ENCODE results near the gene FRMD4A.

DNA sequence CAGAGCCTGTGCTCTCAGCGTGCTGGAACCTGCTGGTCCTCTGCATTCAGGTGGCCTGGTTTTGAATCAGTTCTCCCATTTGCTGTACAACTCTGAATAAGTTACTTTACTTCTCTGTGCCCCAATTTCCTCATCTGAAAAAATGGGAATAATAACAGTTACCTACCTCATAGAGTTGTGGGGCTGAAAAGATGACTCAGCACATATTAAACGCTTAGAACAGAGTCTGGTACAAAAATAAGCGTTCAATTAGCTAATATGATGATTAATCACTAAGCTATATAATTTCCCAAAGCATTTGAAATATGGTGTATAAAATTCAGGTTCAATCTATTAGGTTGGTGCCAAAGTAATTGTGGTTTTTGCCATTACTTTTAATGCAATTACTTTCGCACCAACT lies 484.8 kb downstream of the FRMD4A start:
- TF ChIP-seq, protein P1, sequence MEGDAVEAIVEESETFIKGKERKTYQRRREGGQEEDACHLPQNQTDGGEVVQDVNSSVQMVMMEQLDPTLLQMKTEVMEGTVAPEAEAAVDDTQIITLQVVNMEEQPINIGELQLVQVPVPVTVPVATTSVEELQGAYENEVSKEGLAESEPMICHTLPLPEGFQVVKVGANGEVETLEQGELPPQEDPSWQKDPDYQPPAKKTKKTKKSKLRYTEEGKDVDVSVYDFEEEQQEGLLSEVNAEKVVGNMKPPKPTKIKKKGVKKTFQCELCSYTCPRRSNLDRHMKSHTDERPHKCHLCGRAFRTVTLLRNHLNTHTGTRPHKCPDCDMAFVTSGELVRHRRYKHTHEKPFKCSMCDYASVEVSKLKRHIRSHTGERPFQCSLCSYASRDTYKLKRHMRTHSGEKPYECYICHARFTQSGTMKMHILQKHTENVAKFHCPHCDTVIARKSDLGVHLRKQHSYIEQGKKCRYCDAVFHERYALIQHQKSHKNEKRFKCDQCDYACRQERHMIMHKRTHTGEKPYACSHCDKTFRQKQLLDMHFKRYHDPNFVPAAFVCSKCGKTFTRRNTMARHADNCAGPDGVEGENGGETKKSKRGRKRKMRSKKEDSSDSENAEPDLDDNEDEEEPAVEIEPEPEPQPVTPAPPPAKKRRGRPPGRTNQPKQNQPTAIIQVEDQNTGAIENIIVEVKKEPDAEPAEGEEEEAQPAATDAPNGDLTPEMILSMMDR (IDR thresholded peaks at IDR 0.05), result no peak
- TF ChIP-seq EZH2phosphoT487 (IDR thresholded peaks at IDR 0.05), result no peak
- no peak for TF ChIP-seq EZH2 (IDR thresholded peaks at IDR 0.05)

Measured in neural progenitor cell (in vitro differentiated cells).